Globus pallidus (tissue), 1 donor: Measurements from ENCODE around the gene TIMM8A.

Experiments
- DNase-seq: peaks from one replicate; pipeline ENCODE4 v3.0.0-alpha.2; 2015; ENCODE audit warnings: low spot score

Gene TIMM8A

GRCh38 chrX:101348452-101349192 is at the start of gene TIMM8A:
Gene TIMM8A, minus strand, starts transcription at chrX:101348742. Its CDS starts 78 bp downstream, at chrX:101348664.
- DNase-seq, result peak; percentile 52

- no peak for DNase-seq
Observed at GRCh38 chrX:101397779-101398178, 49.2 kb upstream of the TIMM8A start.

- no peak for DNase-seq
Observed at GRCh38 chrX:101395789-101396188, 47.2 kb upstream of the TIMM8A start.

GRCh38 chrX:101394372-101394771 is 45.8 kb upstream of the TIMM8A start:
- DNase-seq, result no peak

- DNase-seq, result no peak
Observed at GRCh38 chrX:101393530-101394305, 45.2 kb upstream of the TIMM8A start.

GRCh38 chrX:101391831-101392230 is 43.3 kb upstream of the TIMM8A start:
- no peak for DNase-seq

- DNase-seq, result peak; percentile 82
Observed at GRCh38 chrX:101390664-101391525, 42.4 kb upstream of the TIMM8A start, which contains the start of gene RPL36A. Gene RPL36A, plus strand, starts transcription at chrX:101391011. Its CDS starts 33 bp downstream, at chrX:101391044.

- no peak for DNase-seq
Observed at GRCh38 chrX:101388604-101389003, 40.1 kb upstream of the TIMM8A start.

- no peak for DNase-seq
Observed at GRCh38 chrX:101386542-101386885, 38.0 kb upstream of the TIMM8A start.

- DNase-seq, result peak; percentile 24
Observed at GRCh38 chrX:101385795-101386541, 37.4 kb upstream of the TIMM8A start, which contains the start of gene BTK. Gene BTK, minus strand, starts transcription at chrX:101386191. Its CDS starts 10,907 bp downstream, at chrX:101375284.

- DNase-seq, result no peak
Observed at GRCh38 chrX:101385026-101385684, 36.6 kb upstream of the TIMM8A start.

- no peak for DNase-seq
Observed at GRCh38 chrX:101383679-101384205, 35.2 kb upstream of the TIMM8A start.

GRCh38 chrX:101377547-101377946 is 29.0 kb upstream of the TIMM8A start:
- no peak for DNase-seq

- DNase-seq, result no peak
Observed at GRCh38 chrX:101370888-101371504, 22.5 kb upstream of the TIMM8A start.

GRCh38 chrX:101369687-101370086 is 21.1 kb upstream of the TIMM8A start:
- no peak for DNase-seq

- DNase-seq, result no peak
Observed at GRCh38 chrX:101368800-101369199, 20.3 kb upstream of the TIMM8A start.

- DNase-seq, result no peak
Observed at GRCh38 chrX:101365301-101365795, 16.8 kb upstream of the TIMM8A start.

- no peak for DNase-seq
Observed at GRCh38 chrX:101362757-101363156, 14.2 kb upstream of the TIMM8A start.

GRCh38 chrX:101362116-101362515 is 13.6 kb upstream of the TIMM8A start:
- DNase-seq, result no peak

GRCh38 chrX:101360390-101360789 is 11.8 kb upstream of the TIMM8A start:
- DNase-seq, result no peak
